Fibroblast of the aortic adventitia (primary cell): ENCODE results near the gene SIVA1. TPM values are rescaled to one million over a fixed set of nuclear protein-coding genes. Genes with fewer than 3 reads are reported as not detected.

ENCODE experiments used
- DNase-seq: peaks from one replicate; pipeline ENCODE4 v3.0.0-alpha.2; 2010; ENCODE audit warnings: low read depth
- H3K4me3 ChIP-seq: 2 replicates; pipeline ENCODE4 v1.5.1; 2011; ENCODE audit warnings: low read depth, mild to moderate bottlenecking, control low read depth, low read length, moderate library complexity
- total RNA-seq: library from RNA; depleted of rRNA; stranded (reverse); fragments of >200 nt; gene quantifications from 2 replicates; pipeline ENCODE4 v1.2.3, GENCODE V29; 2012; ENCODE audit warnings: low replicate concordance
- TF ChIP-seq, protein P1 (sequence below): IDR thresholded peaks from 2 replicates; pipeline ENCODE4 v1.5.1; 2011; ENCODE audit warnings: mild to moderate bottlenecking, low read length, control low read depth, inconsistent platforms; ENCODE audit not compliant: insufficient read depth

The SIVA1 gene
- total RNA-seq, 1 donor: 87.3 TPM

DNA sequence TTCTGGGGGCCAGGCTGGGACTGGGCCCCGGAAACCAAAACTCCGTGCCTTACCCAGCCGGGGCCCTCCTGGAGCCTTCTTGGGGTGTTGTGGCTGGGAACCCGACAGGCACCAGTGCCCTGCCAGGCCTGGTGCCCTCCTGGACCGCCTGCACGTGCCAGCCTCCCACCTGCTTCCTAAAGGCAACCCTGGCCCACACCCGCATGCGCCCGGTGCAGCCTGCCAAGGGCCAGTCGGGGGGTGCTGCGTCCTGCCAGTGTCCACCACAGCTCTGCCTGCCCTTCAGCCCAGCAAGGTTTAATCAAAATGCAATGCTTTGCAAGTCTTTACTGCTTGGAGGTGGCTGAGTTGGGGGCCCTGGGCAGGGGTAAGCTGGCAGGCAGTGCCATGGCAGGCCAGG is 34.1 kb upstream of the SIVA1 start:
- H3K4me3 ChIP-seq: no peak overlapping the region
- TF ChIP-seq, protein P1, sequence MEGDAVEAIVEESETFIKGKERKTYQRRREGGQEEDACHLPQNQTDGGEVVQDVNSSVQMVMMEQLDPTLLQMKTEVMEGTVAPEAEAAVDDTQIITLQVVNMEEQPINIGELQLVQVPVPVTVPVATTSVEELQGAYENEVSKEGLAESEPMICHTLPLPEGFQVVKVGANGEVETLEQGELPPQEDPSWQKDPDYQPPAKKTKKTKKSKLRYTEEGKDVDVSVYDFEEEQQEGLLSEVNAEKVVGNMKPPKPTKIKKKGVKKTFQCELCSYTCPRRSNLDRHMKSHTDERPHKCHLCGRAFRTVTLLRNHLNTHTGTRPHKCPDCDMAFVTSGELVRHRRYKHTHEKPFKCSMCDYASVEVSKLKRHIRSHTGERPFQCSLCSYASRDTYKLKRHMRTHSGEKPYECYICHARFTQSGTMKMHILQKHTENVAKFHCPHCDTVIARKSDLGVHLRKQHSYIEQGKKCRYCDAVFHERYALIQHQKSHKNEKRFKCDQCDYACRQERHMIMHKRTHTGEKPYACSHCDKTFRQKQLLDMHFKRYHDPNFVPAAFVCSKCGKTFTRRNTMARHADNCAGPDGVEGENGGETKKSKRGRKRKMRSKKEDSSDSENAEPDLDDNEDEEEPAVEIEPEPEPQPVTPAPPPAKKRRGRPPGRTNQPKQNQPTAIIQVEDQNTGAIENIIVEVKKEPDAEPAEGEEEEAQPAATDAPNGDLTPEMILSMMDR: no peak
- no peak for DNase-seq

DNA sequence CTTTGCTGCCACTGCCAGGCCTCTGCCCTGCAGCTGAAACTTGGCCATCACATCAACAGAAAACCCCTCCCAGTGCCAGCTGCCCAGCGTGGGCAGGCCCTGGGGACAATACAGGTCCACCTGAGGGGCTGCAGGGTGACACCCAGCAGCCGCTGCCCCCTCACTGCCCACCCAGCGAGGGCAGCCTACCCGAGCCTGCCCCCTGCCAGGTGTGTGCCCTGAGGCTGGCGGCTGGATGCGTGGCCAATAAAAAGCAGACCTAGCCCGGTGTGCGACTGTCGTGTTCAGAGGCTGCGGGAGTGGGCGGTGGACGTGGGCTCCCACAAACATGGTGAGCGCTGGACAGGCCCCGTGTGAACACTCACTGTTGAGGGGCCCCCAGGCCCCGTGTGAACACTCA is 33.6 kb upstream of the SIVA1 start:
- no peak for DNase-seq
- TF ChIP-seq, protein P1: no peak
- H3K4me3 ChIP-seq: no peak overlapping the region

DNA sequence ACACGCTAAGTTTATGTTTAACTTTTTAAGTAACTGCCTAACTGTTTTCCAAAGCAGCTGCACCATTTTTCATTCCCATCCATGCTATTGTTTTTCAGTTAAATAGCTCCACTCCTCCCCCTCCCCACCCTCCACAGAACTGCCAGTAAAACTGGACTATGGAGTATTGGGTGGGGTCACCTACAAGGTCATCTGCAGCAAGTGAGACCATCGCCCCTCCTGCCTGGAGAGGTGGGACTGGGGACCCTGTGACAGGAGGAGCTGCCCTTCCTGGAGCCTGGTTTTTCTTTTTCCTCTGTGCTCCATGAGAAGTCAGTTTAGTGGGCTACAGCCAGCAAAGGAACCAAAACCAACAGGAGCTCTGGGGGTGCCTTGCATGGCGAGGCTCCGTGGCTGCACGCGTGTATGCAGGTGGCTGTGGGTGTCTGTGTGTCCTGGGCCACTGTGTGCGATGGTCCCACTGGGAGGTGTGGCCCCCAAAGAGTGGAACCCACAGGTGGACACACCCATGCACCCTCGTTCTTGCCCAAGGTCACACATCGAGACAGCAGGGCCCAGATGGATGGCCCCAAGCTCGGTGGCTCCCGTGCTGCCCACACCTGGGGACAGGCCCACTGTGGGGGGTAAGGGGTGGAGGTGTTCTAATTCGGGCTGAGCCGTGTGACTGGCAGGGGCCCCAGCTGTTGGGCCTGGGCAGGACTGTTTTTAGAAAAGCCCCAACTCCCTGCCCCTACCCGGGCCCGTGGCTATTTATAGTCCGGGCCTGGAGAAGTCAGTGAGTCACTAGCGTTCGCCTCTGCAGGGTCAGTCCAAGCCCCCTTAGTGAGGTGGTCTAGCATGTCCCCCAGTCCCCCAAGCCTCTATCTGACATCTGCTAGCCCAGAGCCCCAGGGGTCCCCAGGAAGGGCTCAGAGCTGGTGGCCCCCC is 31.2 kb upstream of the SIVA1 start:
- TF ChIP-seq, protein P1: no peak
- no peak overlapping the region for H3K4me3 ChIP-seq
- DNase-seq: peak; percentile 22

DNA sequence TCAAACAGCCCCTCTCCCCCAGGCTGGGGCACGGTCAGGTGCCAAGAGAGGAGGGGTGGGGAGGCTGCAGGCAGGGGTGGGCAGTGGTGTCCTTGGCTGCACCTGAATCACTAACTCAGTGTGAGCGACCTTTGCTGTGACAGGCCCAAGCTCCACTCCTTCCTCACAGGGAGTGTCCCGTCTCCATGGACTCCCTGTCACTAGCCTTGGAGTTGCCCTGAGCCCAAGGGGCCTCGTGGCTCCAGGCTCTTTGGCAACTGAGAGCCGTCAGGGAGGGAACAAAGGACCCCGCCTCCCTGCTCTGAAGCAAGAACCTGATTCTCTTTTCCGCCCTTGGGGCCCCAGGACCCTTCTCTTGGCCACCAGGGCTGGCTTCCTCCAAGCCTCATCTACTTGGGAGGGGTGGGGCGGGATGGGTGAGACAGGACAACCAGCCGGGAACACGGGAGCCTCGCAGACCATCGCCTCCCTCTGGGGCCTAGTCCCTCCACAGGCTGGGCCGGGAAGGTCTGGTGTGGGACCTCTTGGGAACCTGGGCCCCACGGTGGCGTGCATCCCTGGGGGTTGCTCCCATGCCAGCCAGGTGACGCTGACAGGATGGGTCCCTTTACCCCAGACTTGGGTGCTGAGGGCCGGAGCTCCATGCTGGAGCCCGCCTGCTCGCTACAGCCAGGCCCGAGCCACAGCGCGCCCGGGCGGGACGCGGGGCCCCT is 29.9 kb upstream of the SIVA1 start:
- TF ChIP-seq, protein P1: no peak
- no peak for DNase-seq
- no peak overlapping the region for H3K4me3 ChIP-seq

DNA sequence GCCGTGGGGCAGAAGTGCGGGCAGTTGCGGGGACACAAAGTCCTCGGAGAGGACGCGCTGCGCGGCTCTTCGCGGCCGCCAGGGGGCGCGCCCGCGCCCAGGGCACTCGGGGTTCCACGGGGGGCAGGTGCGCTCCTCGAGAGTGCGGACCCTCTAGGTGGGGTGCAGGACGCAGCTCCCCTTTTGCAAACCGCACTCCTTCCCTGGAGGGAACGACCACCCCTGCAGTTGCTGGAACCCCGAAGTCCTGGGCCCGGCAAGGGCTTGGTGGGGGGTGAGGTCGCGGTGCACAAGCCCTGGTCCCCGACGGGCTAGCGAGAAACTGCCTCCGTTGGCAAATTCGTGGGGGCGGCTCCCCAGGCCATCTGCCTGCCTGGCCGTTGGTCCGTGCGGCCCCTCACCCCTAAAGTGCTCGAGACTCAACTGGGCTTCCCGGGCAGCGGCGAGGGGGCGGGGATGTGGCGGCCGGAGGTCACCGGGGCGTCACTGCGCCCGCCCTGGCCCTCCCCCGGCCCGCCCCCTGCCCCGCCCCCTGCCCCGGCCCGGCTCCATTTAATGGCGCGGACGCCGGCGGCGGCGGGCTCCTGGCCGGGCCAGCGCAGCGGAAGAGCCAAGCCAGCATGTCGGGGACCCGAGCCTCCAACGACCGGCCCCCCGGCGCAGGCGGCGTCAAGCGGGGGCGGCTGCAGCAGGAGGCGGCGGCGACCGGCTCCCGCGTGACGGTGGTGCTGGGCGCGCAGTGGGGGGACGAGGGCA is 29.1 kb upstream of the SIVA1 start, which contains the start of gene ADSS1:
Gene ADSS1, plus strand, starts transcription at position 579 of the 756 bp plus-strand sequence. Its CDS starts 42 bp downstream, at position 621.
- DNase-seq: no peak
- TF ChIP-seq, protein P1: peak; percentile 61

DNA sequence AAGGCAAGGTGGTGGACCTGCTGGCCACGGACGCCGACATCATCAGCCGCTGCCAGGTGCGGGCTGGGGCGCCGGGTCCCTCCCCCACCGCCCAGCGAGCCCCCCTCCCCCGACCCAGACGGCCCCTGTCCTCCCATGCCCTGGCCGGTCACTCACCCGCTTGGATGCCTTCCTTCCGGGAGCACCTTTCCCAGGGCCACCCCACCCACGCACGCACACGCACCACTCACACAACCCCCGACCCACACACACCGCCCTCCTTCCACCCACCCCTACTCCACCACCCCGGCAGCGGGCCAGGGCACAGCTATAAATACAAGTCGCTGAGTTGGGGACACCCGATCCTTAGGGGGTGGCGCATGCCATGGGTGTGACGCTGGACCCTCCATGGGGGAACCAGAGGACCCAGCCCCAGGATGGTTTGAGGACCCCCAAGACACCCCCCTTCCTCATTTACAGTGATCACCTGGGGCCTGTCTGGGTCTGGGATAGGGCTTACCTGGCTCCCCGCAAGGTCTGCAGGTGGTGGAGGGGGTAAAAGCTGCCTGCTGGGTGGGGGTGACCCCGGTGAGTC is 28.5 kb upstream of the SIVA1 start:
- TF ChIP-seq, protein P1: no peak
- DNase-seq: no peak
- H3K4me3 ChIP-seq: peak overlapping the region; percentile 64

More for the DNA sequence above, 29.1 kb upstream of the SIVA1 start, which contains the start of gene ADSS1:
- H3K4me3 ChIP-seq: peak within 1 kb of the TSS; percentile 64
